ENCODE data around the gene IGFBP4. TPM values are rescaled to one million over a fixed set of nuclear protein-coding genes. Genes with fewer than 3 reads are reported as not detected.

Gene IGFBP4
- total and polyA plus RNA-seq, 3 donors from 2014 or later: 67.9 to 317 (median 76.7) TPM

- no peaks in the 10 kb centered on the region for H3K36me3 ChIP-seq (ENCODE audit: low read depth, missing control alignments)
- no peak overlapping the region for H3K4me3 ChIP-seq
- DNase-seq: no peak
- H3K9me3 ChIP-seq: no peaks in the 10 kb centered on the region
- no peak for TF ChIP-seq POLR2A (IDR thresholded peaks at IDR 0.05)
- TF ChIP-seq, protein P1, sequence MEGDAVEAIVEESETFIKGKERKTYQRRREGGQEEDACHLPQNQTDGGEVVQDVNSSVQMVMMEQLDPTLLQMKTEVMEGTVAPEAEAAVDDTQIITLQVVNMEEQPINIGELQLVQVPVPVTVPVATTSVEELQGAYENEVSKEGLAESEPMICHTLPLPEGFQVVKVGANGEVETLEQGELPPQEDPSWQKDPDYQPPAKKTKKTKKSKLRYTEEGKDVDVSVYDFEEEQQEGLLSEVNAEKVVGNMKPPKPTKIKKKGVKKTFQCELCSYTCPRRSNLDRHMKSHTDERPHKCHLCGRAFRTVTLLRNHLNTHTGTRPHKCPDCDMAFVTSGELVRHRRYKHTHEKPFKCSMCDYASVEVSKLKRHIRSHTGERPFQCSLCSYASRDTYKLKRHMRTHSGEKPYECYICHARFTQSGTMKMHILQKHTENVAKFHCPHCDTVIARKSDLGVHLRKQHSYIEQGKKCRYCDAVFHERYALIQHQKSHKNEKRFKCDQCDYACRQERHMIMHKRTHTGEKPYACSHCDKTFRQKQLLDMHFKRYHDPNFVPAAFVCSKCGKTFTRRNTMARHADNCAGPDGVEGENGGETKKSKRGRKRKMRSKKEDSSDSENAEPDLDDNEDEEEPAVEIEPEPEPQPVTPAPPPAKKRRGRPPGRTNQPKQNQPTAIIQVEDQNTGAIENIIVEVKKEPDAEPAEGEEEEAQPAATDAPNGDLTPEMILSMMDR (IDR thresholded peaks at IDR 0.05): no peak
- H3K27me3 ChIP-seq: no peaks in the 10 kb centered on the region
- H3K27ac ChIP-seq: no peak overlapping the region
- peaks cover 8% of the 10 kb centered on the region for H3K4me1 ChIP-seq
- intact Hi-C loops (cut with DNase I; ENCODE audit: low total_unique reads): no loop called here
- 91% methylated on average over 7 of the region's 7 CpGs for WGBS, 2 donors
Measured at GRCh38 chr17:40481106-40481505, 37.9 kb downstream of the IGFBP4 start.

GRCh38 chr17:40482722-40483121 is 39.5 kb downstream of the IGFBP4 start:
- no peaks in the 10 kb centered on the region for H3K4me1 ChIP-seq
- H3K27ac ChIP-seq: no peak overlapping the region
- TF ChIP-seq, protein P1 (IDR thresholded peaks at IDR 0.05): no peak
- TF ChIP-seq POLR2A (IDR thresholded peaks at IDR 0.05): no peak
- H3K9me3 ChIP-seq: no peaks in the 10 kb centered on the region
- no peaks in the 10 kb centered on the region for H3K36me3 ChIP-seq (ENCODE audit: low read depth, missing control alignments)
- no peaks in the 10 kb centered on the region for H3K27me3 ChIP-seq
- no peak overlapping the region for H3K4me3 ChIP-seq
- WGBS, 2 donors: 88 to 90% methylated on average over 5 to 6 of the region's 6 CpGs
- no peak for DNase-seq
- intact Hi-C loops (cut with DNase I; ENCODE audit: low total_unique reads): no loop called here

- no peaks in the 10 kb centered on the region for H3K36me3 ChIP-seq (ENCODE audit: low read depth, missing control alignments)
- intact Hi-C loops (cut with DNase I; ENCODE audit: low total_unique reads): no loop called here
- H3K27ac ChIP-seq: no peak overlapping the region
- no peak for DNase-seq
- no peak overlapping the region for H3K4me3 ChIP-seq
- no peaks in the 10 kb centered on the region for H3K27me3 ChIP-seq
- no peaks in the 10 kb centered on the region for H3K9me3 ChIP-seq
- 76 to 88% methylated on average over 4 of the region's 4 CpGs for WGBS, 2 donors
- no peak for TF ChIP-seq POLR2A (IDR thresholded peaks at IDR 0.05)
- TF ChIP-seq, protein P1 (IDR thresholded peaks at IDR 0.05): no peak
- H3K4me1 ChIP-seq: no peaks in the 10 kb centered on the region
Measured at GRCh38 chr17:40483679-40484078, 40.4 kb downstream of the IGFBP4 start.

DNA sequence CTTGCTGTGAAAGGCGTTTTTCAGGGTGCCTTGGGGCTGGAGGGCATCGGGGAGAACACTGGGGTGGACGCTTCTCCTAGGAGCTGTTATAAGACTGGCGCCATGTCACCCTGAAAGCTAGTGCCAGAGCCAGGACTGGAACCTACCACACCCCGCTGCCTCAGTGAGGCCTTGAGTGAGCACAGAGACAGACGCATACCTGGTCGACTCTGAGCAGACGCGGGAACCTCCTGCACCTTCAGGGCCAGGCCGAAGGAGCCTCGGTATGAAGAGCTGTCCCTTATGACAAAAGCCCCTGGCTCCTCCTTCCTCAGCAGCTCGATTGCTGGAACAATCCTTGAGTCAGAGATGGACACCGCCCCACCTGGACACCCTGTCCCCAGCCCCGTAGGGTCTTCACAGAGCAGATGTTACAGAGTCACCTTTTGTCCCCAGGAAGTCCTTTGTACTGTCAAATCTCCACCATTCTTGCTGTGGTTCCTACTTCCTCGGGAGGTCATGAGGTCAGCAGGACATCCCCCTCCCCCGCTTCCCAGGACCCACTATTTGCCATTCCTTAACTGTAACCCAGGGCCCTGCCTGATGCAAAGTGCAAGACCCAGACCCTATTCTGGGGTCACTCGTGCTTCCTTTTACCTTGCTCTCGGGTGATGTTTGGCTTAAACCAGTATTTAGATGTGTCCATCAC is 41.2 kb downstream of the IGFBP4 start:
- H3K9me3 ChIP-seq: no peaks in the 10 kb centered on the region
- H3K4me1 ChIP-seq: no peaks in the 10 kb centered on the region
- TF ChIP-seq POLR2A (IDR thresholded peaks at IDR 0.05): no peak
- TF ChIP-seq, protein P1 (IDR thresholded peaks at IDR 0.05): no peak
- no peak overlapping the region for H3K27ac ChIP-seq
- H3K36me3 ChIP-seq (ENCODE audit: low read depth, missing control alignments): no peaks in the 10 kb centered on the region
- intact Hi-C loops (cut with DNase I; ENCODE audit: low total_unique reads): no loop called here
- no peak for DNase-seq
- no peak overlapping the region for H3K4me3 ChIP-seq
- 91 to 93% methylated on average over 17 to 18 of the region's 18 CpGs for WGBS, 2 donors
- no peaks in the 10 kb centered on the region for H3K27me3 ChIP-seq

DNA sequence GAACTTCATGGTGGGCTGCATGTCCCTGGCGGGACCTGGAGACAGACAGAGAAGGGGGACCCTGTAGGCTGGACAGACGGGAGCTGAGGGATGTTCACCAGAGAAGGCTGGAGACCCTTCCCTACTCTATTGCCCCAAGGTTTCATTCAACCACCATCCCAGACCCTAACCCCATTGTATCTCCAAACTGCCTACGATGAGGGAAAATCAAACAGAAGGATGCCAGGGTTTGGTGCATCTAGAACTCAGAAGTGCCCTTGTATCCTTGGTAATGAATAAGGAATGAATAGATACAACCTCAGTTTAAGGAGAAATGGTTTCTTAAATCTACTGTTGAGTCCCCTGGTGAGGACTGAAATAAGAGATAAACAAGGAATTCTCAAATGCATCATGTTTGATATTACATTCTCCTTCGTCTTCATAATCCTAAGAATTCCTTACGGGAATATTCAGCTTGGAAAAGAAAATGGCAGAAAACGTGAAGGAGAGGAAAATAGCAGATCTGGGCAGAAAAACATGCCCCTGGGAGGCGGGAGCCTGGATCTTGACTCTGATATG is 41.8 kb downstream of the IGFBP4 start:
- Histone ChIP-seq H3K27me3 (no peaks in the 10 kb centered on the region), H3K36me3 (ENCODE audit: low read depth, missing control alignments) (no peaks in the 10 kb centered on the region), H3K27ac (no peak overlapping the region), H3K9me3 (no peaks in the 10 kb centered on the region), H3K4me1 (no peaks in the 10 kb centered on the region), H3K4me3 (no peak overlapping the region)
- 82 to 83% methylated on average over 7 of the region's 7 CpGs for WGBS, 2 donors
- no peak for DNase-seq
- intact Hi-C loops (cut with DNase I; ENCODE audit: low total_unique reads): no loop called here
- TF ChIP-seq, protein P1 (IDR thresholded peaks at IDR 0.05): no peak
- TF ChIP-seq POLR2A (IDR thresholded peaks at IDR 0.05): no peak

Data from testis (tissue), 3 donors.